Loucy (cell line): ENCODE data around the gene FAM168B.

Experiments
- H2AFZ ChIP-seq: fragments of 200-600 bp; sonication (generic); 2 replicates; pipeline ENCODE4 v1.6.0; 2016; ENCODE audit warnings: antibody characterized with exemption, mild to moderate bottlenecking, low read length, moderate library complexity
- H3F3A ChIP-seq: fragments of 200-600 bp; 2 replicates; pipeline ENCODE4 v1.6.0; 2016; ENCODE audit warnings: antibody characterized with exemption, low read depth, mild to moderate bottlenecking
- H3K27me3 ChIP-seq: fragments of 200-600 bp; sonication (generic); 2 replicates; pipeline ENCODE4 v1.6.1; 2014; ENCODE audit warnings: low read length, mild to moderate bottlenecking; ENCODE audit not compliant: insufficient read depth, poor library complexity, severe bottlenecking
- H3K36me3 ChIP-seq: fragments of 200-600 bp; sonication (generic); 2 replicates; pipeline ENCODE4 v1.6.1; 2016; ENCODE audit warnings: low read length; ENCODE audit not compliant: insufficient read depth
- H3K4me1 ChIP-seq: fragments of 200-600 bp; sonication (generic); 2 replicates; pipeline ENCODE4 v1.5.1; 2014; ENCODE audit warnings: low read length, mild to moderate bottlenecking; ENCODE audit not compliant: insufficient read depth, poor library complexity, severe bottlenecking
- H3K4me2 ChIP-seq: fragments of 200-600 bp; sonication (generic); 2 replicates; pipeline ENCODE4 v1.6.0; 2014; ENCODE audit warnings: antibody characterized with exemption, low read length, low read depth, mild to moderate bottlenecking; ENCODE audit not compliant: poor library complexity, severe bottlenecking
- H3K4me3 ChIP-seq: fragments of 200-600 bp; sonication (generic); 2 replicates; pipeline ENCODE4 v1.5.1; 2014; ENCODE audit warnings: low read length, mild to moderate bottlenecking, mixed read lengths; ENCODE audit not compliant: poor library complexity, severe bottlenecking
- H3K79me2 ChIP-seq: fragments of 200-600 bp; sonication (generic); 2 replicates; pipeline ENCODE4 v1.6.1; 2014; ENCODE audit warnings: low read length; ENCODE audit not compliant: insufficient read depth
- H3K9ac ChIP-seq: fragments of 200-600 bp; sonication (generic); 2 replicates; pipeline ENCODE4 v1.6.0; 2014; ENCODE audit warnings: mild to moderate bottlenecking, low read depth, low read length, moderate library complexity; ENCODE audit not compliant: poor library complexity, severe bottlenecking
- H3K9me2 ChIP-seq: fragments of 200-600 bp; sonication (generic); replicated peaks from 2 replicates; pipeline ENCODE4 v1.6.1; 2016; ENCODE audit warnings: low read depth, low read length, mixed read lengths
- H3K9me3 ChIP-seq: fragments of 200-600 bp; sonication (generic); 2 replicates; pipeline ENCODE4 v1.6.1; 2014; ENCODE audit warnings: mild to moderate bottlenecking, antibody characterized with exemption, low read length, low read depth; ENCODE audit not compliant: insufficient read depth
- H4K20me1 ChIP-seq: fragments of 200-600 bp; sonication (generic); 2 replicates; pipeline ENCODE4 v1.6.0; 2014; ENCODE audit warnings: antibody characterized with exemption, low read length, mild to moderate bottlenecking; ENCODE audit not compliant: insufficient read depth, poor library complexity, severe bottlenecking
- CTCF ChIP-seq: fragments of 200-600 bp; sonication (generic); conservative IDR thresholded peaks from 2 replicates; pipeline ENCODE4 v1.5.1; 2014; ENCODE audit warnings: mild to moderate bottlenecking, antibody characterized with exemption, low read length
- EZH2phosphoT487 ChIP-seq: fragments of 200-600 bp; IDR thresholded peaks from 2 replicates; pipeline ENCODE4 v1.6.1; 2018; ENCODE audit warnings: antibody characterized with exemption, mild to moderate bottlenecking, moderate library complexity, borderline replicate concordance

The FAM168B gene

GRCh38 chr2:131112529-131112928, 19.3 kb upstream of the FAM168B start:
- H3K36me3 ChIP-seq, result peaks cover 4% of the 10 kb centered on the region; the same call in 1 of the 2 replicates

GRCh38 chr2:131105950-131106801, 12.9 kb upstream of the FAM168B start:
- Histone ChIP-seq H3F3A (no peaks in the 10 kb centered on the region), H3K9ac (peak overlapping the region; percentile 94), H3K79me2 (peaks cover 60% of the 10 kb centered on the region), H2AFZ (peak overlapping the region; percentile 88; the same call in 1 of the 2 replicates), H3K4me2 (peak overlapping the region; percentile 87), H3K9me3 (no peaks in the 10 kb centered on the region), H3K36me3 (no peaks in the 10 kb centered on the region), H3K9me2 (no peaks in the 10 kb centered on the region), H3K4me3 (peak overlapping the region; percentile 91), H3K4me1 (peaks cover 48% of the 10 kb centered on the region), H4K20me1 (peaks cover 44% of the 10 kb centered on the region), H3K27me3 (no peaks in the 10 kb centered on the region)
- TF ChIP-seq EZH2phosphoT487, result no peak
- no peak for TF ChIP-seq CTCF

More at GRCh38 chr2:131112529-131112928, 19.3 kb upstream of the FAM168B start:
- Histone ChIP-seq H3K79me2 (peaks cover 90% of the 10 kb centered on the region), H3K4me1 (peaks cover 53% of the 10 kb centered on the region), H3K9me2 (no peaks in the 10 kb centered on the region), H3K4me3 (peak overlapping the region; percentile 35), H3F3A (peaks cover 5% of the 10 kb centered on the region; the same call in 1 of the 2 replicates), H4K20me1 (peaks cover 55% of the 10 kb centered on the region), H3K27me3 (no peaks in the 10 kb centered on the region), H3K9me3 (no peaks in the 10 kb centered on the region), H2AFZ (no peak overlapping the region), H3K4me2 (peak overlapping the region; percentile 59), H3K9ac (peak overlapping the region; percentile 10)
- TF ChIP-seq EZH2phosphoT487 (no peak), CTCF (no peak)

- Histone ChIP-seq H3K9me3 (no peaks in the 10 kb centered on the region), H3K9me2 (no peaks in the 10 kb centered on the region), H3K36me3 (no peaks in the 10 kb centered on the region), H3K9ac (peak within 1 kb of the TSS; percentile 94), H3K27me3 (no peaks in the 10 kb centered on the region), H3K79me2 (peaks cover 52% of the 10 kb centered on the region), H3K4me1 (peaks cover 40% of the 10 kb centered on the region), H3K4me3 (peak within 1 kb of the TSS; percentile 91), H2AFZ (peak within 1 kb of the TSS; percentile 88), H4K20me1 (peaks cover 42% of the 10 kb centered on the region), H3K4me2 (peak within 1 kb of the TSS; percentile 87), H3F3A (no peaks in the 10 kb centered on the region)
- no peak for TF ChIP-seq EZH2phosphoT487
- TF ChIP-seq CTCF, result 0 out of 2 replicates have a peak, but pooled peaks have one; percentile 17
Observed at GRCh38 chr2:131105156-131105949, 12.1 kb upstream of the FAM168B start, which contains the start of gene PLEKHB2. PLEKHB2 (plus strand) TSS chr2:131105336; CDS start chr2:131120942, 15,606 bp downstream.
